Brain microvascular endothelial cell (primary cell): ENCODE results near the gene TMEM38A.
"Not testable (repeated sequence)": the region's sequence is repeated elsewhere in the genome, so short reads cannot be mapped to it uniquely, and the experiment has no call there.

Experiments
- DNase-seq: peaks from one replicate; pipeline ENCODE4 v3.0.0-alpha.2; 2020
- H3K27ac ChIP-seq: fragments of 250-450 bp; sonication (Bioruptor Pico); 2 replicates; pipeline ENCODE4 v1.5.1; 2020; ENCODE audit warnings: mild to moderate bottlenecking, moderate library complexity
- H3K27me3 ChIP-seq: fragments of 250-450 bp; sonication (Bioruptor Pico); replicated peaks from 2 replicates; pipeline ENCODE4 v1.5.1; 2020; ENCODE audit warnings: mild to moderate bottlenecking
- H3K36me3 ChIP-seq: fragments of 250-450 bp; sonication (Bioruptor Pico); replicated peaks from 2 replicates; pipeline ENCODE4 v1.5.1; 2020; ENCODE audit warnings: mild to moderate bottlenecking
- H3K4me3 ChIP-seq: 2 replicates; pipeline ENCODE4 v1.5.1; 2011; ENCODE audit warnings: low read depth, mild to moderate bottlenecking, control low read depth, low read length, moderate library complexity
- in situ Hi-C: cut with HindIII; loops from 2 replicates; pipeline ENCODE4 v1.10.0; 2017; ENCODE audit warnings: low sequenced_read_pairs, low pct_ligation_motif_present
- TF ChIP-seq, protein P1 (sequence below): IDR thresholded peaks from 2 replicates; pipeline ENCODE4 v1.5.1; 2011; ENCODE audit warnings: low read depth, mild to moderate bottlenecking, moderate library complexity, low read length, control low read depth, inconsistent platforms; ENCODE audit errors: missing control alignments

Gene TMEM38A

GRCh38 chr19:16673231-16673630 is 12.3 kb downstream of the TMEM38A start:
- in situ Hi-C loops, result no loop called here
- Histone ChIP-seq H3K27ac (no peak overlapping the region), H3K4me3 (no peak overlapping the region), H3K27me3 (no peaks in the 10 kb centered on the region), H3K36me3 (no peaks in the 10 kb centered on the region)
- TF ChIP-seq, protein P1, sequence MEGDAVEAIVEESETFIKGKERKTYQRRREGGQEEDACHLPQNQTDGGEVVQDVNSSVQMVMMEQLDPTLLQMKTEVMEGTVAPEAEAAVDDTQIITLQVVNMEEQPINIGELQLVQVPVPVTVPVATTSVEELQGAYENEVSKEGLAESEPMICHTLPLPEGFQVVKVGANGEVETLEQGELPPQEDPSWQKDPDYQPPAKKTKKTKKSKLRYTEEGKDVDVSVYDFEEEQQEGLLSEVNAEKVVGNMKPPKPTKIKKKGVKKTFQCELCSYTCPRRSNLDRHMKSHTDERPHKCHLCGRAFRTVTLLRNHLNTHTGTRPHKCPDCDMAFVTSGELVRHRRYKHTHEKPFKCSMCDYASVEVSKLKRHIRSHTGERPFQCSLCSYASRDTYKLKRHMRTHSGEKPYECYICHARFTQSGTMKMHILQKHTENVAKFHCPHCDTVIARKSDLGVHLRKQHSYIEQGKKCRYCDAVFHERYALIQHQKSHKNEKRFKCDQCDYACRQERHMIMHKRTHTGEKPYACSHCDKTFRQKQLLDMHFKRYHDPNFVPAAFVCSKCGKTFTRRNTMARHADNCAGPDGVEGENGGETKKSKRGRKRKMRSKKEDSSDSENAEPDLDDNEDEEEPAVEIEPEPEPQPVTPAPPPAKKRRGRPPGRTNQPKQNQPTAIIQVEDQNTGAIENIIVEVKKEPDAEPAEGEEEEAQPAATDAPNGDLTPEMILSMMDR, result no peak
- DNase-seq, result no peak

- H3K27me3 ChIP-seq, H3K36me3 ChIP-seq, in situ Hi-C loops, DNase-seq, H3K27ac ChIP-seq, H3K4me3 ChIP-seq: not testable (repeated sequence)
Observed at GRCh38 chr19:16673839-16674238, 12.9 kb downstream of the TMEM38A start.

DNA sequence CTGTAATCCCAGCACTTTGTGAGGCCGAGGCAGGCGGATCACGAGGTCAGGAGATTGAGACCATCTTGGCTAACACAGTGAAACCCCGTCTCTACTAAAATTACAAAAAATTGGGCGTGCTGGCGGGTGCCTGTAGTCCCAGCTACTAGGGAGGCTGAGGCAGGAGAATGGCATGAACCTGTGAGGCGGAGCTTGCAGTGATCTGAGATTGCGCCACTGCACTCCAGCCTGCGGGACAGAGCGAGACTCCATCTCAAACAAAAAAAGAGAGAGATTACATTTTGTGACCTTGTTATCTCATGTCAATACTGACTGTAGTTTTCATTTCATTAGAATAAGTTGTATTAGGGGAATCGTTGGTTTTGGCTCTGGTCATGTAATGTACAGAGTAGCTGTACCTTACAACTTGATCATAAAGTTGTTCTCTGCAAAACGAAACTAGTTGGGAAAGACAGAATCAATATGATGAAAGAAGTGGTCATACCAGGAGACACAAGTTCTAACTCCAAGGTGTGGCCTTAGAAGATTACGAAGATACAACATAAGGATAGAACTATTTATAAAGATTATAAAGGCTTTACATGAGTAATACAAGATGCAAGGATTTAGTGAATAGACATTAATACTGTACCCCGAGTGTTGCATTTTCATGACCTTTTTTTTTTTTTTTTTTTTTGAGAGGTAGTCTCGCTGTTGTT is 15.3 kb downstream of the TMEM38A start:
- Histone ChIP-seq H3K27me3 (no peaks in the 10 kb centered on the region), H3K4me3 (no peak overlapping the region), H3K36me3 (no peaks in the 10 kb centered on the region), H3K27ac (no peak overlapping the region)
- TF ChIP-seq, protein P1, result no peak
- no peak for DNase-seq
- in situ Hi-C loops, result no loop called here

DNA sequence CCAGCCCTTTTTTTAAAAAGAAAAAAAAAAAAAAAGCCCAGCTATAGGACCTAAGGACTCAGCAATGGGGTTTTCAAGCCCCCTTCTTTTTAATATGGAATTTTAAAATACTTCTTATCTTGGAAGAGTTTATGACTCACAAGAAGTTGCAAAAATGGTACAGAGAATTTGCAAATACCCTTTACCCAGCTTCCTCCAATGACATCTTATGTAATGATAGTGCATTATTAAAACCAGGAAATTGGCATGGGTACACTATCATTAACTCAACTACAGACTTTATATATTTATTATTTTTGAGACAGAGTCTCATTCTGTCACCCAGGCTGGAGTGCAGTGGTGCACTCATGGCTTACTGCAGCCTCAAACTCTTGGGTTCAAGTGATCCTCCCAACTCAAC is 16.1 kb downstream of the TMEM38A start:
- Histone ChIP-seq H3K4me3 (no peak overlapping the region), H3K27ac (no peak overlapping the region), H3K36me3 (no peaks in the 10 kb centered on the region), H3K27me3 (no peaks in the 10 kb centered on the region)
- in situ Hi-C loops, result no loop called here
- DNase-seq, result no peak
- TF ChIP-seq, protein P1, result no peak

DNA sequence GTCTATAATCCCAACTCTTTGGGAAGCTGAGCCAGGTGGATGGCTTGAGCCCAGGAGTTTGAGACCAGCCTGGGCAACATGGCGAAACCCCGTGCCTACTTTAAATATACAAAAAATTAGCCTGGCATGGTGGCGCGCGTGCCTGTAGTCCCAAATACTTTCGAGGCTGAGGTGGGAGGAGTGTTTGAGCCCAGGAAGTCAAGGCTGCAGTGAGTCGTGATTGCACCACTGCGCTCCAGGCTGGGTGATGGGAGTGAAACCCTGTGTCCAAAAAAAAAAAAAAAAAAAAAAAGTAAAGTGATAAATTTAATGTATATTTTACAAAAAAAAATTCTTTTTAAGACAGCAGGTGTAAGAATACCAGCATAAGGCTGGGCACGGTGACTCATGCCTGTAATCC is 17.6 kb downstream of the TMEM38A start:
- H3K36me3 ChIP-seq, result no peaks in the 10 kb centered on the region
- in situ Hi-C loops, result no loop called here
- DNase-seq, result no peak

GRCh38 chr19:16679811-16680210 is 18.9 kb downstream of the TMEM38A start:
- TF ChIP-seq, protein P1, result no peak
- in situ Hi-C loops, result no loop called here
- Histone ChIP-seq H3K27me3 (no peaks in the 10 kb centered on the region), H3K27ac (no peak overlapping the region), H3K4me3 (no peak overlapping the region), H3K36me3 (no peaks in the 10 kb centered on the region)
- no peak for DNase-seq

More for the DNA sequence above, 17.6 kb downstream of the TMEM38A start:
- no peak overlapping the region for H3K4me3 ChIP-seq
- TF ChIP-seq, protein P1, result no peak
- H3K27me3 ChIP-seq, result no peaks in the 10 kb centered on the region
- no peak overlapping the region for H3K27ac ChIP-seq
